Endothelial cell of umbilical vein (primary cell): ENCODE results near the gene COL9A3. TPM values are rescaled to one million over a fixed set of nuclear protein-coding genes. Genes with fewer than 3 reads are reported as not detected.

Experiments
- BruUV-seq: library from RNA; stranded (reverse); fragments of 400-500 nt; replicated peaks from 2 replicates; lab custom pipeline; 2021; lab: Mats Ljungman, UMichigan
- CTCF ChIA-PET: fragments of 300-600, 350-600 bp; sonication (Branson Sonifier 250); formaldehyde crosslinking; loops from one replicate; lab custom pipeline; 2021; ENCODE audit warnings: antibody characterized with exemption, inconsistent platforms; lab: Charles Lee
- POLR2A ChIA-PET: fragments of 300-600, 350-600 bp; sonication (Branson Sonifier 250); formaldehyde crosslinking; loops from one replicate; lab custom pipeline; 2021; ENCODE audit warnings: antibody characterized with exemption, inconsistent platforms; lab: Charles Lee
- DNase-seq: peaks from one replicate; pipeline ENCODE4 v3.0.0-alpha.2; 2011; ENCODE audit warnings: low read depth, low spot score
- FAIRE-seq: peaks from 2 replicates; lab custom pipeline; 2011; peaks lifted over from hg19 to GRCh38; lab: Jason Lieb, UNC
- H2AFZ ChIP-seq: 2 replicates; pipeline ENCODE4 v1.6.0; 2012; ENCODE audit warnings: low read depth, low read length, control low read depth, inconsistent platforms
- H3K27ac ChIP-seq: 2 replicates; pipeline ENCODE4 v1.5.1; 2011; ENCODE audit warnings: low read depth, mild to moderate bottlenecking, control low read depth, low read length, moderate library complexity; ENCODE audit not compliant: insufficient read depth
- H3K27me3 ChIP-seq, 2 experiments: 2 replicates each; pipeline versions ENCODE4 v1.6.0 to v1.6.1; 2011; ENCODE audit warnings: low read length in 2 of 2, mixed read lengths in 1 of 2; ENCODE audit not compliant: control insufficient read depth in 2 of 2, insufficient read depth in 2 of 2
- H3K36me3 ChIP-seq, 2 experiments: 2 replicates in 1 of 2; 3 replicates in 1 of 2; pipeline ENCODE4 v1.5.1; 2011; ENCODE audit warnings: low read length in 2 of 2, mild to moderate bottlenecking in 1 of 2, moderate library complexity in 1 of 2; ENCODE audit not compliant: control insufficient read depth in 2 of 2, insufficient read depth in 2 of 2; ENCODE audit errors: extremely low read depth in 1 of 2
- H3K4me1 ChIP-seq: 3 replicates; pipeline ENCODE4 v1.5.1; 2011; ENCODE audit warnings: mild to moderate bottlenecking, low read length; ENCODE audit not compliant: control insufficient read depth, insufficient read depth; ENCODE audit errors: extremely low read depth
- H3K4me2 ChIP-seq: 2 replicates; pipeline ENCODE4 v1.6.1; 2011; ENCODE audit warnings: low read length, control low read depth, mixed read lengths; ENCODE audit not compliant: insufficient read depth
- H3K4me3 ChIP-seq, 3 experiments: fragments of 200-600 bp in 1 of 3; sonication (generic), shearing (Covaris generic) in 1 of 3; replicated peaks in 1 of 3; 2 replicates each; pipeline ENCODE4 v1.5.1; 2011 to 2016; ENCODE audit warnings: control low read depth in 3 of 3, low read length in 3 of 3, mild to moderate bottlenecking in 2 of 3, inconsistent platforms in 1 of 3, low read depth in 1 of 3, moderate library complexity in 1 of 3; ENCODE audit not compliant: insufficient read depth in 1 of 3
- H3K79me2 ChIP-seq: 2 replicates; pipeline ENCODE4 v1.6.0; 2012; ENCODE audit warnings: low read length, inconsistent platforms; ENCODE audit not compliant: control insufficient read depth, insufficient read depth
- H3K9ac ChIP-seq: replicated peaks from 2 replicates; pipeline ENCODE3; 2011; ENCODE audit warnings: low read length, control low read depth; ENCODE audit not compliant: insufficient read depth; ENCODE audit errors: extremely low read depth
- H3K9me1 ChIP-seq: replicated peaks from 3 replicates; pipeline ENCODE4 v1.6.0; 2011; ENCODE audit warnings: mild to moderate bottlenecking, low read length; ENCODE audit not compliant: control insufficient read depth, insufficient read depth; ENCODE audit errors: extremely low read depth
- H3K9me3 ChIP-seq: replicated peaks from 2 replicates; pipeline ENCODE4 v1.5.1; 2012; ENCODE audit warnings: low read length, inconsistent platforms; ENCODE audit not compliant: control insufficient read depth, insufficient read depth
- H4K20me1 ChIP-seq: replicated peaks from 2 replicates; pipeline ENCODE3; 2011; ENCODE audit warnings: mild to moderate bottlenecking, low read length; ENCODE audit not compliant: control insufficient read depth, insufficient read depth; ENCODE audit errors: extremely low read depth
- EZH2 ChIP-seq: IDR thresholded peaks from 2 replicates; pipeline ENCODE4 v1.6.1; 2012; ENCODE audit warnings: borderline replicate concordance, low read depth, mild to moderate bottlenecking, moderate library complexity, low read length, inconsistent platforms; ENCODE audit not compliant: severe bottlenecking
- GATA2 ChIP-seq: IDR thresholded peaks from 2 replicates; pipeline ENCODE4 v1.7.0; 2011; ENCODE audit warnings: low read depth, mild to moderate bottlenecking, moderate library complexity, mixed read lengths, low read length; ENCODE audit not compliant: insufficient read length, insufficient read depth
- JUN ChIP-seq: IDR thresholded peaks from 2 replicates; pipeline ENCODE4 v1.6.1; 2011; ENCODE audit warnings: borderline replicate concordance, low read depth; ENCODE audit not compliant: insufficient read length, insufficient read depth
- MYC ChIP-seq: IDR thresholded peaks from one replicate; pipeline ENCODE4 v1.6.1; 2011; ENCODE audit warnings: mild to moderate bottlenecking, low read depth, low read length
- POLR2A ChIP-seq: IDR thresholded peaks from 2 replicates; pipeline ENCODE4 v1.6.1; 2012; ENCODE audit warnings: low read depth, mild to moderate bottlenecking, control low read depth, low read length
- dilution Hi-C: fragments of 300-500 bp; cut with MboI; formaldehyde crosslinking; loops from one replicate; pipeline ENCODE4 v1.15.0; 2019; ENCODE audit warnings: low sequenced_read_pairs; ENCODE audit not compliant: extremely low pct_ligation_motif_present
- intact Hi-C: fragments of 100-400 bp; cut with micrococcal nuclease; formaldehyde crosslinking; loops from one replicate; pipeline ENCODE4 v1.10.0; 2022
- polyA plus RNA-seq, 4 experiments: library from polyadenylated mRNA; depleted of rRNA in 3 of 4; stranded (reverse) in 3 of 4; unstranded in 1 of 4; fragments of >200 nt; gene quantifications; 2 replicates each; pipeline versions ENCODE4 v1.2.1 to v1.2.3, GENCODE V29; 2011 to 2012; ENCODE audit warnings: missing spikeins in 1 of 4
- total RNA-seq: library from RNA; stranded (reverse); gene quantifications from 2 replicates; pipeline ENCODE4 v1.2.3, GENCODE V29; 2021
- TF ChIP-seq, protein P1 (sequence below), 2 donors: IDR thresholded peaks; 1 replicate in 1 of 2; 2 replicates in 1 of 2; pipeline ENCODE4 v1.5.1; 2011; ENCODE audit warnings: low read length in 2 of 2, mild to moderate bottlenecking in 2 of 2, moderate library complexity in 2 of 2, control low read depth in 1 of 2, inconsistent platforms in 1 of 2, low read depth in 1 of 2; ENCODE audit not compliant: insufficient read depth in 1 of 2; ENCODE audit errors: extremely low read depth in 1 of 2
- TF ChIP-seq, protein P2 (sequence below): IDR thresholded peaks from 2 replicates; pipeline ENCODE4 v1.6.1; 2011; ENCODE audit not compliant: insufficient read depth, insufficient read length

Gene COL9A3
- total and polyA plus RNA-seq, 2 donors (not counting 3 experiments of a cell fraction or from before 2014, with no cell fraction given): 0.46 to 0.60 TPM

DNA sequence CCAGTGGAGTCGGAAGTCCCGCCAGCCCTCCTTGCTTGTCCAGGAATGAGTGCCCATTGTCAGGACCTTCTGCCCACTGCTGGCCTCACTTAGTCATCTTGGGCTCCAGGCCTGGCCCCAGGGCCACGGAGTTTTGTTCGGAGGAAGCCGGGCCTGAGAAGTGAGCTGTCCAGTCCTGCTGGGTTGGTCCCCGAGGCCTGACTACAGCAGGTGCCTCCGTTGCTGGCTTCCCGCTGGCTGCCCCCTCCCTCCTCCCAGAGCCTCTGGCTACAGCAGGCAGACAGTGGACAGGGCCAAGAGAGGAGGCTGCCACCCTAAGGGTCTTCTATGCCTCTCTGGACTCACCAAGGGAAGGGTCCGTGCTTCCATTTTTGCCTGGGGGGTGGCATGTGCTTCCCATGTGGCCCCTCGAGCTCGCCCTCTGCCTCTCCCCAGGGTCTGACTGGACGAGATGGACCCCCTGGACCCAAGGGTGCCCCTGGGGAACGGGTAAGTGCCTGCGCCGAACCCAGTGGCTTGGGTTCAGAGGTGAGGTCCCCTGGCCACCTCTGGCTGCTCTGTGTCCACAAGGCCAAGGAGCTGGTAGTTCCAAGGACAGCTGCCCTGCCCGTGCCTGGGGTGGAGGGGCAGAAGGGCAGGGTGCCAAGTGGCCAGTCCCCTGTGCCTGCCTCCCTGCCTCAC is 2.8 kb downstream of the COL9A3 start:
- no peaks in the 10 kb centered on the region for H3K9me1 ChIP-seq
- CTCF ChIA-PET: interaction anchor here (0.7 kb wide), 1 partner anchor 12 kb away, joined by 3 read pairs; no protein-coding TSS in a partner anchor
- no peak overlapping the region for H3K4me3 ChIP-seq
- H3K9ac ChIP-seq: no peak overlapping the region
- H4K20me1 ChIP-seq: no peaks in the 10 kb centered on the region
- H3K27ac ChIP-seq: no peak overlapping the region
- H3K4me1 ChIP-seq: peaks cover 18% of the 10 kb centered on the region
- peak; percentile 60 for FAIRE-seq
- POLR2A ChIA-PET: no interaction called here
- TF ChIP-seq, protein P1, sequence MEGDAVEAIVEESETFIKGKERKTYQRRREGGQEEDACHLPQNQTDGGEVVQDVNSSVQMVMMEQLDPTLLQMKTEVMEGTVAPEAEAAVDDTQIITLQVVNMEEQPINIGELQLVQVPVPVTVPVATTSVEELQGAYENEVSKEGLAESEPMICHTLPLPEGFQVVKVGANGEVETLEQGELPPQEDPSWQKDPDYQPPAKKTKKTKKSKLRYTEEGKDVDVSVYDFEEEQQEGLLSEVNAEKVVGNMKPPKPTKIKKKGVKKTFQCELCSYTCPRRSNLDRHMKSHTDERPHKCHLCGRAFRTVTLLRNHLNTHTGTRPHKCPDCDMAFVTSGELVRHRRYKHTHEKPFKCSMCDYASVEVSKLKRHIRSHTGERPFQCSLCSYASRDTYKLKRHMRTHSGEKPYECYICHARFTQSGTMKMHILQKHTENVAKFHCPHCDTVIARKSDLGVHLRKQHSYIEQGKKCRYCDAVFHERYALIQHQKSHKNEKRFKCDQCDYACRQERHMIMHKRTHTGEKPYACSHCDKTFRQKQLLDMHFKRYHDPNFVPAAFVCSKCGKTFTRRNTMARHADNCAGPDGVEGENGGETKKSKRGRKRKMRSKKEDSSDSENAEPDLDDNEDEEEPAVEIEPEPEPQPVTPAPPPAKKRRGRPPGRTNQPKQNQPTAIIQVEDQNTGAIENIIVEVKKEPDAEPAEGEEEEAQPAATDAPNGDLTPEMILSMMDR (IDR thresholded peaks at IDR 0.05; ENCODE audit: extremely low read depth in 1 of 2, insufficient read depth in 1 of 2, low read depth in 1 of 2, low read length in 2 of 2): no peak
- TF ChIP-seq, protein P2, sequence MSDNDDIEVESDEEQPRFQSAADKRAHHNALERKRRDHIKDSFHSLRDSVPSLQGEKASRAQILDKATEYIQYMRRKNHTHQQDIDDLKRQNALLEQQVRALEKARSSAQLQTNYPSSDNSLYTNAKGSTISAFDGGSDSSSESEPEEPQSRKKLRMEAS: no peak
- TF ChIP-seq JUN: no peak
- no peak for TF ChIP-seq MYC
- no peak for TF ChIP-seq EZH2
- no peak for TF ChIP-seq POLR2A
- no peak for TF ChIP-seq GATA2
- BruUV-seq: no TSS peak
- no peaks in the 10 kb centered on the region for H3K36me3 ChIP-seq
- no peaks in the 10 kb centered on the region for H3K79me2 ChIP-seq
- no peak overlapping the region for H2AFZ ChIP-seq
- peak; percentile 48 for DNase-seq
- dilution Hi-C loops: no loop called here
- intact Hi-C loops: no loop called here
- peaks cover 12 to 28% of the 10 kb centered on the region in 2 experiments for H3K27me3 ChIP-seq
- no peak overlapping the region for H3K4me2 ChIP-seq
- no peaks in the 10 kb centered on the region for H3K9me3 ChIP-seq
